ENCODE data around the gene XRCC1.
A peak's percentile ranks its signal among the peaks of the same experiment; 100 is the strongest.

XRCC1 gene

GRCh38 chr19:43544077-43544476 lies 31.2 kb downstream of the XRCC1 start:
- Histone ChIP-seq H3K27me3 (replicated peaks; ENCODE audit: control insufficient read depth, insufficient read depth, low read length) (no peaks in the 10 kb centered on the region), H3K4me3 (replicated peaks; ENCODE audit: low read depth, low read length) (no peak overlapping the region), H3K36me3 (ENCODE audit: control insufficient read depth, insufficient read depth, low read length) (peaks cover 25% of the 10 kb centered on the region)
- no peak for TF ChIP-seq CTCF (IDR thresholded peaks at IDR 0.05; ENCODE audit: insufficient read depth, low read length, poor library complexity, severe bottlenecking)
- DNase-seq (ENCODE audit: extremely low read depth, insufficient read length): no peak

- Histone ChIP-seq H3K4me3 (replicated peaks; ENCODE audit: low read depth, low read length) (no peak overlapping the region), H3K36me3 (ENCODE audit: control insufficient read depth, insufficient read depth, low read length) (peaks cover 25% of the 10 kb centered on the region), H3K27me3 (replicated peaks; ENCODE audit: control insufficient read depth, insufficient read depth, low read length) (no peaks in the 10 kb centered on the region)
- no peak for TF ChIP-seq CTCF (IDR thresholded peaks at IDR 0.05; ENCODE audit: insufficient read depth, low read length, poor library complexity, severe bottlenecking)
- DNase-seq (ENCODE audit: extremely low read depth, insufficient read length): no peak
These were observed 33.2 kb downstream of the XRCC1 start for GRCh38 chr19:43541920-43542650.

GRCh38 chr19:43540381-43540780 lies 34.9 kb downstream of the XRCC1 start:
- TF ChIP-seq CTCF (IDR thresholded peaks at IDR 0.05; ENCODE audit: insufficient read depth, low read length, poor library complexity, severe bottlenecking): no peak
- no peak overlapping the region for H3K4me3 ChIP-seq (replicated peaks; ENCODE audit: low read depth, low read length)
- no peak for DNase-seq (ENCODE audit: extremely low read depth, insufficient read length)
- no peaks in the 10 kb centered on the region for H3K27me3 ChIP-seq (replicated peaks; ENCODE audit: control insufficient read depth, insufficient read depth, low read length)
- H3K36me3 ChIP-seq (ENCODE audit: control insufficient read depth, insufficient read depth, low read length): peaks cover 22% of the 10 kb centered on the region

GRCh38 chr19:43538922-43539321 lies 36.4 kb downstream of the XRCC1 start:
- Histone ChIP-seq H3K36me3 (ENCODE audit: control insufficient read depth, insufficient read depth, low read length) (peaks cover 22% of the 10 kb centered on the region), H3K27me3 (replicated peaks; ENCODE audit: control insufficient read depth, insufficient read depth, low read length) (no peaks in the 10 kb centered on the region), H3K4me3 (replicated peaks; ENCODE audit: low read depth, low read length) (no peak overlapping the region)
- no peak for DNase-seq (ENCODE audit: extremely low read depth, insufficient read length)
- TF ChIP-seq CTCF (IDR thresholded peaks at IDR 0.05; ENCODE audit: insufficient read depth, low read length, poor library complexity, severe bottlenecking): no peak

- TF ChIP-seq CTCF (IDR thresholded peaks at IDR 0.05; ENCODE audit: insufficient read depth, low read length, poor library complexity, severe bottlenecking): peak; percentile 56
- Histone ChIP-seq H3K36me3 (ENCODE audit: control insufficient read depth, insufficient read depth, low read length) (peaks cover 2% of the 10 kb centered on the region), H3K27me3 (replicated peaks; ENCODE audit: control insufficient read depth, insufficient read depth, low read length) (no peaks in the 10 kb centered on the region), H3K4me3 (replicated peaks; ENCODE audit: low read depth, low read length) (no peak overlapping the region)
- peak; percentile 23 for DNase-seq (ENCODE audit: extremely low read depth, insufficient read length)
These were observed 40.2 kb downstream of the XRCC1 start for GRCh38 chr19:43534816-43535761.
